Lower leg skin (tissue), 4 donors: ENCODE results near the gene HS2ST1. TPM values are rescaled to one million over a fixed set of nuclear protein-coding genes. Genes with fewer than 3 reads are reported as not detected.

Experiments used
- DNase-seq, 2 donors: peaks; one replicate each; pipeline ENCODE4 v3.0.0-alpha.2; 2019; ENCODE audit warnings: low spot score in 2 of 2
- H3K4me3 ChIP-seq: fragments of 200-600 bp; sonication (generic); 2 replicates; pipeline ENCODE4 v1.5.1; 2017; ENCODE audit warnings: mild to moderate bottlenecking, low read depth; ENCODE audit not compliant: poor library complexity, severe bottlenecking
- POLR2A ChIP-seq, 2 donors: fragments of 450-650 bp; IDR thresholded peaks; one replicate each; pipeline ENCODE4 v1.6.1; 2016 to 2017; ENCODE audit warnings: antibody characterized with exemption in 2 of 2, mild to moderate bottlenecking in 1 of 2, moderate library complexity in 1 of 2
- WGBS, 2 donors: methylation state at CpG; one replicate each; pipeline ENCODE4 v1.1.5; 2018; 5-methylcytosine and 5-hydroxymethylcytosine counted together
- intact Hi-C: fragments of 100-400 bp; cut with DNase I; formaldehyde crosslinking; loops from one replicate; pipeline ENCODE4 v1.15.0; 2023; ENCODE audit warnings: low total_unique reads
- total RNA-seq, 4 donors: library from RNA; depleted of rRNA; stranded (reverse); fragments of >200 nt; gene quantifications; one replicate each; pipeline ENCODE4 v1.1.0, GENCODE V29; 2016
- TF ChIP-seq, protein P1 (sequence below), 3 donors: fragments of 450-650 bp; IDR thresholded peaks; one replicate each; pipeline ENCODE4 v1.5.1; 2016; ENCODE audit warnings: antibody characterized with exemption in 3 of 3, mild to moderate bottlenecking in 3 of 3, moderate library complexity in 2 of 3

The HS2ST1 gene
- total RNA-seq, 4 donors from 2014 or later, result 9.0 to 11.8 (median 10.7) TPM

DNA sequence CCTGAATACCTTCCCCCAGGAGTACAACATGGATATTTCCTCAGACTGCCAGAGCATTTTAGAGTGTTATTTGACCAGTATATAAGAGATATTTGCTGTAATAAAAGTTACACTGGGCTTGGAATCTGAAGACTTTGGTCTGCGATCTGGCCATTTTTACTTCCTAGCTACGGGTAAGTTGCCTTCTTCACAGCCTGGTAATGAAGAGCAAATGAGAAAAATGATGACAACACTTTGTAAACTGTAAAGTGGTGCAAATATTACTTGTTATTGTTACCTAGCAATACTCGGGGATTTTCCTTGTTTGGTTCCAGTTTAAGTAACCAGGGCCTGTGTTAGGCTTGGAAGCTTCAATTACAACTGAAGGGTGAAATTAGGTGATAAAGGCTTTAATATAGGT is 233.4 kb downstream of the HS2ST1 start:
- H3K4me3 ChIP-seq, result no peak overlapping the region
- 58 to 76% methylated on average over 3 of the region's 3 CpGs for WGBS, 2 donors
- TF ChIP-seq POLR2A (IDR thresholded peaks at IDR 0.05), result no peak
- TF ChIP-seq, protein P1, sequence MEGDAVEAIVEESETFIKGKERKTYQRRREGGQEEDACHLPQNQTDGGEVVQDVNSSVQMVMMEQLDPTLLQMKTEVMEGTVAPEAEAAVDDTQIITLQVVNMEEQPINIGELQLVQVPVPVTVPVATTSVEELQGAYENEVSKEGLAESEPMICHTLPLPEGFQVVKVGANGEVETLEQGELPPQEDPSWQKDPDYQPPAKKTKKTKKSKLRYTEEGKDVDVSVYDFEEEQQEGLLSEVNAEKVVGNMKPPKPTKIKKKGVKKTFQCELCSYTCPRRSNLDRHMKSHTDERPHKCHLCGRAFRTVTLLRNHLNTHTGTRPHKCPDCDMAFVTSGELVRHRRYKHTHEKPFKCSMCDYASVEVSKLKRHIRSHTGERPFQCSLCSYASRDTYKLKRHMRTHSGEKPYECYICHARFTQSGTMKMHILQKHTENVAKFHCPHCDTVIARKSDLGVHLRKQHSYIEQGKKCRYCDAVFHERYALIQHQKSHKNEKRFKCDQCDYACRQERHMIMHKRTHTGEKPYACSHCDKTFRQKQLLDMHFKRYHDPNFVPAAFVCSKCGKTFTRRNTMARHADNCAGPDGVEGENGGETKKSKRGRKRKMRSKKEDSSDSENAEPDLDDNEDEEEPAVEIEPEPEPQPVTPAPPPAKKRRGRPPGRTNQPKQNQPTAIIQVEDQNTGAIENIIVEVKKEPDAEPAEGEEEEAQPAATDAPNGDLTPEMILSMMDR (IDR thresholded peaks at IDR 0.05), result no peak
- intact Hi-C loops, result no loop called here
- DNase-seq, result no peak

DNA sequence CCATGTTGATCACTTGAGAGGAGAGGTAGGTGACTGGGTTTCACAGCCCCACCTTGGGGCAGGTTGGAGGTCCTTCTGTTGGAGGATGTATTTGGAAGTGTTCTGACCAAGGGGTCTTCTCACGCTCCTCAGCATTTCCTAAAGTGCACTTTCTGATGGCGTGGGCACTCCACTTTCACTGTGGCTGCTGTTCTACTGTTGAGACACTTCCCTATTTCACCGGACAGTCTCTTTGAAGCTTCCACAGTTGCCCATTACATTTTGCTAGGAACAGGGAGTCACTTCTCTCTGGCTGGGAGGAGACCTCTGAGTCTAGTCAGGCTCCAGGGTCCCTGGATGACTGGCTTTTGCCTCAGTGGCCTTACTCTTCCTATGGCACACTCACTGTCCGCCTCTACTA is 234.2 kb downstream of the HS2ST1 start:
- no peak for DNase-seq
- whole genome bisulfite sequencing, 2 donors, result 84 to 93% methylated on average over 4 of the region's 4 CpGs
- intact Hi-C loops, result no loop called here
- TF ChIP-seq, protein P1 (IDR thresholded peaks at IDR 0.05), result no peak
- no peak for TF ChIP-seq POLR2A (IDR thresholded peaks at IDR 0.05)
- no peak overlapping the region for H3K4me3 ChIP-seq

DNA sequence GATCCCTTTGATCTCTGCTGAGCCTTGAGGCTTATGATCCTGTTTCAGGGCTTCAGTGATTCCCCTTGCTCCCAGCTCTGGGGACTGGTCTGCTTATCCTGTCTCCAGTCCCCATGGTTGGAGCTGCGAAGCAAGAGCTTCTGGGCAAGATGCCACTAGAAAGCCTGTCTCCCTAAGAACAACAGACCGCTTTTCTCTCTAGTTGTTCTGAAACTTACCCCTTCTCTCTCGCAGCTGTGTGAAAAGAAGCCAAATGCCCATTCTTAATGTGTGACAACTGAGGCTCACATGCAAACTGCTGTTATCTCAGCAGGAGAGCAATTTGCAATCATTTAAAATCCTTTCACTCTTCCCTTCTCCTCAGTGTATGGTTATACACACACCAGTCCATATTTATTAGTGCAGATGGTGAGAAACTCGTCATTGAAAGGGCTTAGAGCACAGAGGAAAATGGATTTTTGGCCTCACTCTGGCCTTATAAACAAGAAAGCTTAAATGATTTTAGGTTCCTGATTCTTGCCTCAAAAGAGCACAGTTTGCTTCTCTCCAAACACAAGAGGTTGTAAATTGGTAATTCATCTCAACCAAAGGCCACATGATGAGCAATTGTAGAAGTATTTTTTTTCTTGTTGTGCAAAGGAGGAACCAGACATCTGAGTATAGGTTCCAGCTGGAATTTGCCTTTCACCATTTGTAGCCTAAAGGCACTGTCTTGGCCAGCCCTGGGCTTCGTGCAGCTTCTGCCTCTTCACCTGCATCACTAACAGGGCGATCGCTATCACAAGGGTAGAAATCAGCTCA is 235.0 kb downstream of the HS2ST1 start:
- DNase-seq, result no peak
- H3K4me3 ChIP-seq, result no peak overlapping the region
- intact Hi-C loops, result no loop called here
- 74 to 79% methylated on average over 7 of the region's 7 CpGs for WGBS, 2 donors
- TF ChIP-seq, protein P1 (IDR thresholded peaks at IDR 0.05), result no peak
- TF ChIP-seq POLR2A (IDR thresholded peaks at IDR 0.05), result no peak

DNA sequence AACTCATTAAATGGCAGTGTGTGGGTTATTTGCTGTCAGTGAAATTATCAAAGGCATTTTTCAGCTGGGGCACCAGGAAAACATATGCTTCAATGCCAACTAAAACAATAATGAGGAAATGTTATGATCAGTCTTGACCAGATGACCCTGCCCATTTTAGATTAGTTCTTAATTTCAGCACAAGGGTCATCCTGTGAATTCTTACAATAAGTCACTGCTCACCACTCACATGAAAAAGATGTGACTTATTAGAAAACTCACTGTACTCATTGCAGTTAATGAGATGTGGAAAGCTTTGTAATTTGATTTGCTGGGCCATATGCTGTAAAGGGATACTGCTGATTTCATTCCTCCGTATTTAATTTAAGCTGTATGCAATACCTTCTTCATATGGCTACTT is 235.7 kb downstream of the HS2ST1 start:
- TF ChIP-seq, protein P1 (IDR thresholded peaks at IDR 0.05), result no peak
- TF ChIP-seq POLR2A (IDR thresholded peaks at IDR 0.05), result no peak
- intact Hi-C loops, result no loop called here
- no peak for DNase-seq
- 66 to 79% methylated on average over 1 of the region's 1 CpG for WGBS, 2 donors
- H3K4me3 ChIP-seq, result no peak overlapping the region

DNA sequence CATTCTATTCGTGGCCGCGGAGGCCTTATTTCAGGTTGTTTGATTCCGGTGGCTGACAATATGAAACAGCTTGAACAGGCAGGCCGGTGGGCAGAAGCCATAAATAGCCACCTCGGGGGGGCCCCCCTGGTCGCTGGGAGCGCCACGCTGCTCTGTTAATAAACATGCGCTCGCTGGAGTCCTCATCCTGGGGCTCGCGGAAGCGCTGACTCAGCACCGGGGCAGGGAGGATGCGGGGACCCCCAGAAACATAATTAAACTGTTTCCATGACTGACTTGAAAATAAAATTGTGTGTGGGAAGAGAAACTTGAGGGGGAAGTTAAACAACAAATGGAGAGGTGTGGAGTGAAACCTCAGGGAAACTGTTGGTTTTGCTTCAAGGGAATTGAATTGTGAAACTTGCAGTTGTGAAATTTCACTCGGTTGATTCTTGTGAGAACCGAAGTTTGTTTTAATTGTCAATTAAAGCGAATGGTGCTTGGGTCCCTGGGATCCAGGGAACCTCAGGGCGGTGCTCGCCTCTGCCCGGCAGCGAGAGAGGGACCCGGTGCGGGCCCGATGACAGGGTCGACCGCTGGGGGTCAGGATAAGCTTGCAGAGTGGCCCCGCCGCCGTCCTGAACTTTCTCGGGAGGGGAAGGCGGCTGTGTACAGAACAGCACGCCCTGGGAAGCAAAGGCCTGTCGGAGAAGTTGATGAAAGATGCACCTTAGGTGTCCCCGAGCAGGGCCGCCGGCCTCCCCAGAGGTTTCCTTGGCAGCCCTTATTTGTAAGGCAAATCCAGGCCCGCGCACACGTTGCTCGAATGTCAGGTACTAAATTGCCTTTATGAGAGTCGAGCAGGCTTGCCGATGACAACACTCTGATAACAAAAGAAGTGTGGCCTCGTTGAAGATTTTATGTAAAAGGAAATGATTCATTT is 237.3 kb downstream of the HS2ST1 start:
- no peak overlapping the region for H3K4me3 ChIP-seq
- peak in 1 of 2 donors; percentile 91 for DNase-seq
- WGBS, 2 donors, result 35 to 39% methylated on average over 45 of the region's 45 CpGs
- TF ChIP-seq POLR2A (IDR thresholded peaks at IDR 0.05), result no peak
- TF ChIP-seq, protein P1 (IDR thresholded peaks at IDR 0.05), result no peak
- intact Hi-C loops, result no loop called here
